BE2C (cell line): ENCODE results near the gene TTC39C.

ENCODE experiments used
- DNase-seq: peaks from one replicate; pipeline ENCODE4 v3.0.0-alpha.2; 2020
- H3K27me3 ChIP-seq: fragments of 250-450 bp; sonication (Bioruptor Pico); 2 replicates; pipeline ENCODE4 v1.5.1; 2020; ENCODE audit warnings: mild to moderate bottlenecking
- H3K36me3 ChIP-seq: fragments of 250-450 bp; sonication (Bioruptor Pico); 2 replicates; pipeline ENCODE4 v1.5.1; 2020; ENCODE audit warnings: mild to moderate bottlenecking
- H3K4me1 ChIP-seq: fragments of 250-450 bp; sonication (Bioruptor Pico); 2 replicates; pipeline ENCODE4 v1.5.1; 2020
- H3K4me3 ChIP-seq: 2 replicates; pipeline ENCODE4 v1.5.1; 2011; ENCODE audit warnings: low read depth, low read length
- H3K9me3 ChIP-seq: fragments of 250-450 bp; sonication (Bioruptor Pico); 2 replicates; pipeline ENCODE4 v1.5.1; 2020
- CTCF ChIP-seq: IDR thresholded peaks from 2 replicates; pipeline ENCODE4 v1.5.1; 2012; ENCODE audit warnings: mild to moderate bottlenecking, low read depth, low read length

Gene TTC39C

DNA sequence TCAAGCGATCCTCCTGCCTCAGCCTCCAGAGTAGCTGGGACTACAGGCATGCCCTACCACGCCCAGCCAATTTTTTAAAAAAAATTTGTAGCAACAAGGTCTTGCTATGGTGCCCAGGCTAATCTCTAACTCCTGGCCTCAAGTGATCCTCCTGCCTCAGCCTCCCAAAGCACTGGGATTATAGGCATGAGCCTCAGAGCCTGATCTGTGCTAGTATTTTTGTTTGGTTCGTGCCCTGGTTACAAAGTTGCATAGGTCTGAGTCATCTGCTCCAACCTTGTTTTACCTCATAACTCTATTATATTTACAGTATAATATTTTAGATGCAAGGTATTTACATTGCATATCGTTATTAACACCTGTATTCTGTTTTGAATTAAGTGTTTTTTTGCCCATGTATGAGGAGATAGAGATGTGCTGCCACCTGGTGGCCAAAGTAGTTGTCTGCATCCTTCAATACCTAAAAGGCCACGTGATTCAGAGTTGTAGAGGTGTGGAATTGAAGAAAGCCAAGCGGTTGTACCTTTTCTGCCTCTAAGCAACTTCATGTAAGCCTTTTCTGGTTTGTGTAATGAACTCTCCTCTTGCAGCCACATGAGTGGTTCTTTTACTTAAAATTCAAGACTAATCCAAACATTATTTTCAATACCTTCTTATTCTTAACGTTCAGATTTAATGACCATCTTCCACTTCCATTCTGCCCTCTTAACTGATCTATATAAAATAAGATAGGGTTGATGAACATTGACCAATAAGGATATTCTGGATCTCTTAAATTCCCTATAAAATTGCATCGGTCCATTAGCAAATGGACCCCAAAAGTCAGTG is 104.4 kb downstream of the TTC39C start:
- H3K36me3 ChIP-seq, result no peaks in the 10 kb centered on the region
- peak; percentile 48 for DNase-seq
- no peaks in the 10 kb centered on the region for H3K4me1 ChIP-seq
- no peaks in the 10 kb centered on the region for H3K27me3 ChIP-seq
- no peak overlapping the region for H3K4me3 ChIP-seq
- no peaks in the 10 kb centered on the region for H3K9me3 ChIP-seq
- peak; percentile 73 for TF ChIP-seq CTCF

DNA sequence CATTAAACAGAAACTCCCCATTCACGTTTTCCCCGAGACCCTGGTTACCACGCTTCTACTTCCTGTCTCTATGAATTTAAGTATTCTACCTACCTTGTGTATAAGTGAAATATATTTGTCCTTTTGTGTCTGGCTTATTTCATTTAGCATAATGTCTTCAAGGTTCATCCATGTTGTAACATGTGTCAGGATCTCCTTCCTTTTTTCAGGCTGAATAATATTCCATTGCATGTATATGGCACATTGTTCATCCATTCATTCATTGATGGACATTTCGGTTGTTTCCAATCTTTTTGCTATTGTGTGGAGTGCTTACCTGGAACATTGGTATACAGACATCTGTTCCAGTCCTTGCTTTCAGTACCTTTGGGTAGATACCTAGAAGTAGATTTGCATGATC is 106.1 kb downstream of the TTC39C start:
- DNase-seq, result no peak
- Histone ChIP-seq H3K27me3 (no peaks in the 10 kb centered on the region), H3K4me3 (no peak overlapping the region), H3K4me1 (no peaks in the 10 kb centered on the region), H3K9me3 (no peaks in the 10 kb centered on the region), H3K36me3 (no peaks in the 10 kb centered on the region)
- TF ChIP-seq CTCF, result no peak

DNA sequence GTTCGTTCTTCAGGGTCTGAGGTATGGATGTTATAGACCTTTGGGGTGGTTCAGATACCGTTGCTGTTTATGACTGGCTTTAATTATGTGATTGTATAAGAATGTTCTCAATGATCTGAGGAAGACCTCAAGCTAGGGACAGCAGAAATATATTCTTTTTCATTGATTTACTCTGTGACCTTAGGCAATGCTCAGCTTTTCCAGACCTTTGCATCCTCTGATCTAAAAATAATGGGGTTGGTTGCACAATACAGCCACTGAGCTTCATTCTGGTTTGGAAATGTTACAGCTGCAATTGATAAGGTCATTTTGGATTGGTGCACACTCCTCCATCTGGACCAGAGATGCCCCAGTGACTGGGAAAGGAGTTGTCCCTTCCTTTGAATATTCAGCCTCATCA is 107.1 kb downstream of the TTC39C start:
- H3K27me3 ChIP-seq, result no peaks in the 10 kb centered on the region
- no peaks in the 10 kb centered on the region for H3K4me1 ChIP-seq
- DNase-seq, result no peak
- H3K4me3 ChIP-seq, result no peak overlapping the region
- H3K36me3 ChIP-seq, result no peaks in the 10 kb centered on the region
- no peak for TF ChIP-seq CTCF
- H3K9me3 ChIP-seq, result no peaks in the 10 kb centered on the region

- Histone ChIP-seq H3K36me3 (no peaks in the 10 kb centered on the region), H3K4me1 (no peaks in the 10 kb centered on the region), H3K4me3 (no peak overlapping the region), H3K27me3 (no peaks in the 10 kb centered on the region), H3K9me3 (no peaks in the 10 kb centered on the region)
- DNase-seq, result no peak
- no peak for TF ChIP-seq CTCF
These were observed 111.8 kb downstream of the TTC39C start for GRCh38 chr18:24126155-24126961.

GRCh38 chr18:24127735-24128134 is 113.2 kb downstream of the TTC39C start:
- H3K4me1 ChIP-seq, result no peaks in the 10 kb centered on the region
- TF ChIP-seq CTCF, result no peak
- no peaks in the 10 kb centered on the region for H3K27me3 ChIP-seq
- H3K4me3 ChIP-seq, result no peak overlapping the region
- DNase-seq, result no peak
- no peaks in the 10 kb centered on the region for H3K9me3 ChIP-seq
- H3K36me3 ChIP-seq, result no peaks in the 10 kb centered on the region

DNA sequence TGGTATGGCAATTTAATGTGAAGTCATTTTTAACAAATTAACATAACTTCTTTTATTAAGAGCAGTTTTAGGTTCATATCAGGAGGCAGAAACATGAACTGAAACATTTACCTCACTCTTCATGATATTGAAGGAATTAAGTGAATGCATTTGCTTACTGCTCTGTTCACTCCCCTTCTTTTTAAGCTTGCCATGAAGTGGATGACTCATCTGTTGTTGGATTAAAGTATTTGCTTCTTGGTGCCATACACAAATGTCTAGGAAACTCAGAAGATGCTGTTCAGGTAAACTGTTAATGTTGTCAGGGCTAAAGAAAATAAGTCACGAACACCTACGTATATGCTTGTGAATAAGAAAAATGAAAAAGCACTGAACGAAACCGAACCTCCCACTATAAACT is 114.1 kb downstream of the TTC39C start:
- Histone ChIP-seq H3K9me3 (no peaks in the 10 kb centered on the region), H3K36me3 (no peaks in the 10 kb centered on the region), H3K4me1 (no peaks in the 10 kb centered on the region), H3K4me3 (no peak overlapping the region), H3K27me3 (no peaks in the 10 kb centered on the region)
- DNase-seq, result no peak
- no peak for TF ChIP-seq CTCF
